ENCODE results near the gene TLL2.

The TLL2 gene

GRCh38 chr10:96395931-96396877, 117.5 kb downstream of the TLL2 start:
- DNase-seq (ENCODE audit: extremely low spot score) = peak; percentile 88
- POLR2A ChIA-PET = no interaction called here
- TF ChIP-seq SP1 (IDR thresholded peaks at IDR 0.05) (no peak), TARDBP (IDR thresholded peaks at IDR 0.05) (no peak), ELF4 (IDR thresholded peaks at IDR 0.05) (no peak), BHLHE40 (IDR thresholded peaks at IDR 0.05; ENCODE audit: borderline replicate concordance) (no peak), HDGF (IDR thresholded peaks at IDR 0.05; ENCODE audit: borderline replicate concordance) (no peak), ARNT (IDR thresholded peaks at IDR 0.05) (no peak), FOXA1 (IDR thresholded peaks at IDR 0.05) (no peak), ZNF384 (IDR thresholded peaks at IDR 0.05) (no peak), L3MBTL2 (conservative IDR thresholded peaks at IDR 0.05) (no peak), SUZ12 (IDR thresholded peaks at IDR 0.05) (no peak), CTBP1 (IDR thresholded peaks at IDR 0.05; ENCODE audit: borderline replicate concordance) (no peak), NFRKB (IDR thresholded peaks at IDR 0.05) (no peak), FOXK2 (IDR thresholded peaks at IDR 0.05) (no peak), PKNOX1 (IDR thresholded peaks at IDR 0.05) (no peak), FOXM1 (IDR thresholded peaks at IDR 0.05; ENCODE audit: borderline replicate concordance) (no peak), LEF1 (IDR thresholded peaks at IDR 0.05; ENCODE audit: borderline replicate concordance) (no peak)
- CTCF ChIA-PET = interaction anchor here (0.7 to 1.4 kb wide), 5 partner anchors 117 to 273 kb away, joined by 3 to 6 read pairs (median 3); partner anchors contain the start of gene TLL2

- CTCF ChIA-PET = no interaction called here
- no peak for DNase-seq (ENCODE audit: extremely low spot score)
- TF ChIP-seq ZNF384 (IDR thresholded peaks at IDR 0.05) = no peak
- POLR2A ChIA-PET = no interaction called here
Observed at GRCh38 chr10:96390460-96390864, 123.3 kb downstream of the TLL2 start.

- TF ChIP-seq FOXM1 (IDR thresholded peaks at IDR 0.05; ENCODE audit: borderline replicate concordance) (no peak), ARNT (IDR thresholded peaks at IDR 0.05) (no peak), BHLHE40 (IDR thresholded peaks at IDR 0.05; ENCODE audit: borderline replicate concordance) (no peak), FOXK2 (IDR thresholded peaks at IDR 0.05) (no peak), ELF4 (IDR thresholded peaks at IDR 0.05) (no peak), CTBP1 (IDR thresholded peaks at IDR 0.05; ENCODE audit: borderline replicate concordance) (no peak), NFRKB (IDR thresholded peaks at IDR 0.05) (no peak), PKNOX1 (IDR thresholded peaks at IDR 0.05) (no peak), FOXA1 (IDR thresholded peaks at IDR 0.05) (no peak), L3MBTL2 (conservative IDR thresholded peaks at IDR 0.05) (no peak), LEF1 (IDR thresholded peaks at IDR 0.05; ENCODE audit: borderline replicate concordance) (no peak), SUZ12 (IDR thresholded peaks at IDR 0.05) (no peak)
- CTCF ChIA-PET = no interaction called here
- no peak for DNase-seq (ENCODE audit: extremely low spot score)
- POLR2A ChIA-PET = no interaction called here
Observed at GRCh38 chr10:96389785-96390184, 123.9 kb downstream of the TLL2 start.

GRCh38 chr10:96387601-96388000, 126.1 kb downstream of the TLL2 start:
- DNase-seq (ENCODE audit: extremely low spot score) = no peak
- TF ChIP-seq SUZ12 (IDR thresholded peaks at IDR 0.05) (no peak), SP1 (IDR thresholded peaks at IDR 0.05) (no peak), ELF4 (IDR thresholded peaks at IDR 0.05) (no peak), ARNT (IDR thresholded peaks at IDR 0.05) (no peak), ZNF384 (IDR thresholded peaks at IDR 0.05) (no peak), PKNOX1 (IDR thresholded peaks at IDR 0.05) (no peak), TARDBP (IDR thresholded peaks at IDR 0.05) (no peak), FOXK2 (IDR thresholded peaks at IDR 0.05) (no peak), HDGF (IDR thresholded peaks at IDR 0.05; ENCODE audit: borderline replicate concordance) (no peak), FOXM1 (IDR thresholded peaks at IDR 0.05; ENCODE audit: borderline replicate concordance) (no peak), NFRKB (IDR thresholded peaks at IDR 0.05) (no peak), LEF1 (IDR thresholded peaks at IDR 0.05; ENCODE audit: borderline replicate concordance) (no peak), L3MBTL2 (conservative IDR thresholded peaks at IDR 0.05) (no peak), FOXA1 (IDR thresholded peaks at IDR 0.05) (no peak), CTBP1 (IDR thresholded peaks at IDR 0.05; ENCODE audit: borderline replicate concordance) (no peak), BHLHE40 (IDR thresholded peaks at IDR 0.05; ENCODE audit: borderline replicate concordance) (no peak)
- ChIA-PET POLR2A (no interaction called here), CTCF (no interaction called here)

GRCh38 chr10:96387161-96387560, 126.6 kb downstream of the TLL2 start:
- DNase-seq (ENCODE audit: extremely low spot score) = no peak
- CTCF ChIA-PET = interaction anchor here (0.6 kb wide), 1 partner anchor 10 kb away, joined by 3 read pairs; no protein-coding TSS in a partner anchor
- POLR2A ChIA-PET = no interaction called here
- TF ChIP-seq ZNF384 (IDR thresholded peaks at IDR 0.05) (no peak), HDGF (IDR thresholded peaks at IDR 0.05; ENCODE audit: borderline replicate concordance) (no peak), BHLHE40 (IDR thresholded peaks at IDR 0.05; ENCODE audit: borderline replicate concordance) (no peak), NFRKB (IDR thresholded peaks at IDR 0.05) (no peak), FOXA1 (IDR thresholded peaks at IDR 0.05) (no peak), CTBP1 (IDR thresholded peaks at IDR 0.05; ENCODE audit: borderline replicate concordance) (no peak), PKNOX1 (IDR thresholded peaks at IDR 0.05) (no peak), LEF1 (IDR thresholded peaks at IDR 0.05; ENCODE audit: borderline replicate concordance) (no peak), FOXM1 (IDR thresholded peaks at IDR 0.05; ENCODE audit: borderline replicate concordance) (no peak), SUZ12 (IDR thresholded peaks at IDR 0.05) (no peak), FOXK2 (IDR thresholded peaks at IDR 0.05) (no peak), L3MBTL2 (conservative IDR thresholded peaks at IDR 0.05) (no peak), ARNT (IDR thresholded peaks at IDR 0.05) (no peak), ELF4 (IDR thresholded peaks at IDR 0.05) (no peak), SP1 (IDR thresholded peaks at IDR 0.05) (no peak), TARDBP (IDR thresholded peaks at IDR 0.05) (no peak)

Measured in HEK293T (cell line).